ENCODE measurements around the gene GALNT9.
"Not testable (repeated sequence)": the region's sequence is repeated elsewhere in the genome, so short reads cannot be mapped to it uniquely, and the experiment has no call there.

Gene GALNT9

GRCh38 chr12:132244724-132245295 is 84.6 kb downstream of the GALNT9 start:
- DNase-seq, result no peak
- Mint-ChIP-seq H3K27ac (no peak overlapping the region), H3K9me3 (peaks cover 7% of the 10 kb centered on the region), H3K4me1 (no peaks in the 10 kb centered on the region), H3K36me3 (no peaks in the 10 kb centered on the region), H3K27me3 (peaks cover 12% of the 10 kb centered on the region), H3K4me3 (no peak overlapping the region)
- CTCF ChIA-PET, result no interaction called here

- H3K4me1 Mint-ChIP-seq, result no peaks in the 10 kb centered on the region
- peaks cover 17% of the 10 kb centered on the region for H3K9me3 Mint-ChIP-seq
- CTCF ChIA-PET, result no interaction called here
- no peak overlapping the region for H3K27ac Mint-ChIP-seq
- DNase-seq, result no peak
- H3K4me3 Mint-ChIP-seq, result no peak overlapping the region
- no peaks in the 10 kb centered on the region for H3K36me3 Mint-ChIP-seq
- peaks cover 6% of the 10 kb centered on the region for H3K27me3 Mint-ChIP-seq
Measured at GRCh38 chr12:132243596-132244310, 85.6 kb downstream of the GALNT9 start.

- H3K27ac Mint-ChIP-seq, result not testable (repeated sequence)
Measured at GRCh38 chr12:132243171-132243570, 86.2 kb downstream of the GALNT9 start.

GRCh38 chr12:132240669-132241007 is 88.8 kb downstream of the GALNT9 start:
- H3K36me3 Mint-ChIP-seq, H3K27ac Mint-ChIP-seq, CTCF ChIA-PET, H3K4me1 Mint-ChIP-seq, H3K27me3 Mint-ChIP-seq, DNase-seq, H3K4me3 Mint-ChIP-seq: not testable (repeated sequence)
- H3K9me3 Mint-ChIP-seq, result peaks cover 20% of the 10 kb centered on the region

More at GRCh38 chr12:132243171-132243570, 86.2 kb downstream of the GALNT9 start:
- H3K4me3 Mint-ChIP-seq, H3K27me3 Mint-ChIP-seq, CTCF ChIA-PET, H3K4me1 Mint-ChIP-seq, H3K36me3 Mint-ChIP-seq, DNase-seq: not testable (repeated sequence)
- peaks cover 20% of the 10 kb centered on the region for H3K9me3 Mint-ChIP-seq

GRCh38 chr12:132239796-132240668 is 89.4 kb downstream of the GALNT9 start:
- no peak overlapping the region for H3K4me3 Mint-ChIP-seq
- no peaks in the 10 kb centered on the region for H3K36me3 Mint-ChIP-seq
- no peaks in the 10 kb centered on the region for H3K4me1 Mint-ChIP-seq
- H3K9me3 Mint-ChIP-seq, result peaks cover 20% of the 10 kb centered on the region
- H3K27ac Mint-ChIP-seq, result no peak overlapping the region
- H3K27me3 Mint-ChIP-seq, result no peaks in the 10 kb centered on the region
- no peak for DNase-seq
- CTCF ChIA-PET, result no interaction called here

GRCh38 chr12:132239392-132239791 is 90.0 kb downstream of the GALNT9 start:
- CTCF ChIA-PET, result no interaction called here
- Mint-ChIP-seq H3K27me3 (no peaks in the 10 kb centered on the region), H3K27ac (no peak overlapping the region), H3K36me3 (no peaks in the 10 kb centered on the region), H3K9me3 (peaks cover 20% of the 10 kb centered on the region), H3K4me1 (no peaks in the 10 kb centered on the region), H3K4me3 (no peak overlapping the region)
- no peak for DNase-seq

- no peaks in the 10 kb centered on the region for H3K27me3 Mint-ChIP-seq
- H3K4me1 Mint-ChIP-seq, result no peaks in the 10 kb centered on the region
- CTCF ChIA-PET, result no interaction called here
- H3K4me3 Mint-ChIP-seq, result no peak overlapping the region
- H3K27ac Mint-ChIP-seq, result no peak overlapping the region
- H3K36me3 Mint-ChIP-seq, result no peaks in the 10 kb centered on the region
- no peak for DNase-seq
- peaks cover 18% of the 10 kb centered on the region for H3K9me3 Mint-ChIP-seq
Measured at GRCh38 chr12:132238884-132239283, 90.5 kb downstream of the GALNT9 start.

- H3K4me3 Mint-ChIP-seq, result no peak overlapping the region
- H3K27me3 Mint-ChIP-seq, result no peaks in the 10 kb centered on the region
- CTCF ChIA-PET, result no interaction called here
- H3K4me1 Mint-ChIP-seq, result no peaks in the 10 kb centered on the region
- no peak overlapping the region for H3K27ac Mint-ChIP-seq
- H3K9me3 Mint-ChIP-seq, result peaks cover 14% of the 10 kb centered on the region
- no peaks in the 10 kb centered on the region for H3K36me3 Mint-ChIP-seq
- DNase-seq, result peak; percentile 33
Measured at GRCh38 chr12:132238488-132238854, 90.9 kb downstream of the GALNT9 start.

GRCh38 chr12:132237772-132238487 is 91.5 kb downstream of the GALNT9 start:
- DNase-seq, result no peak
- Mint-ChIP-seq H3K4me3 (no peak overlapping the region), H3K27me3 (no peaks in the 10 kb centered on the region), H3K4me1 (no peaks in the 10 kb centered on the region), H3K27ac (no peak overlapping the region), H3K9me3 (peaks cover 12% of the 10 kb centered on the region), H3K36me3 (no peaks in the 10 kb centered on the region)
- CTCF ChIA-PET, result no interaction called here

GRCh38 chr12:132236930-132237771 is 92.2 kb downstream of the GALNT9 start:
- Mint-ChIP-seq H3K4me1 (no peaks in the 10 kb centered on the region), H3K36me3 (no peaks in the 10 kb centered on the region), H3K4me3 (no peak overlapping the region), H3K27me3 (no peaks in the 10 kb centered on the region), H3K27ac (peak overlapping the region; percentile 56), H3K9me3 (peaks cover 12% of the 10 kb centered on the region)
- CTCF ChIA-PET, result no interaction called here
- no peak for DNase-seq

GRCh38 chr12:132236129-132236929 is 93.1 kb downstream of the GALNT9 start:
- Mint-ChIP-seq H3K9me3 (peaks cover 12% of the 10 kb centered on the region), H3K27me3 (no peaks in the 10 kb centered on the region), H3K27ac (no peak overlapping the region), H3K4me3 (no peak overlapping the region), H3K4me1 (no peaks in the 10 kb centered on the region), H3K36me3 (no peaks in the 10 kb centered on the region)
- CTCF ChIA-PET, result no interaction called here
- no peak for DNase-seq

GRCh38 chr12:132235116-132235820 is 94.1 kb downstream of the GALNT9 start:
- CTCF ChIA-PET, result no interaction called here
- H3K27me3 Mint-ChIP-seq, result no peaks in the 10 kb centered on the region
- no peak overlapping the region for H3K4me3 Mint-ChIP-seq
- no peaks in the 10 kb centered on the region for H3K36me3 Mint-ChIP-seq
- DNase-seq, result no peak
- peaks cover 12% of the 10 kb centered on the region for H3K9me3 Mint-ChIP-seq
- no peaks in the 10 kb centered on the region for H3K4me1 Mint-ChIP-seq
- H3K27ac Mint-ChIP-seq, result peak overlapping the region; percentile 68

GRCh38 chr12:132230381-132230780 is 99.0 kb downstream of the GALNT9 start:
- Mint-ChIP-seq H3K4me3 (no peak overlapping the region), H3K36me3 (no peaks in the 10 kb centered on the region), H3K4me1 (no peaks in the 10 kb centered on the region), H3K27ac (no peak overlapping the region), H3K27me3 (no peaks in the 10 kb centered on the region), H3K9me3 (no peaks in the 10 kb centered on the region)
- DNase-seq, result no peak
- CTCF ChIA-PET, result no interaction called here
